PC-9 (cell line): ENCODE measurements around the gene GALNT2. TPM values are rescaled to one million over a fixed set of nuclear protein-coding genes. Genes with fewer than 3 reads are reported as not detected.

Experiments used
- BruUV-seq: library from RNA; stranded (reverse); fragments of 400-500 nt; replicated peaks from 2 replicates; lab custom pipeline; 2021; lab: Mats Ljungman, UMichigan
- CTCF ChIA-PET: fragments of 300-600 bp; sonication (Branson Sonifier 250); formaldehyde crosslinking; loops from one replicate; lab custom pipeline; 2022; ENCODE audit warnings: antibody characterized with exemption; lab: Charles Lee
- POLR2A ChIA-PET: fragments of 300-600 bp; sonication (Branson Sonifier 250); formaldehyde crosslinking; loops from one replicate; lab custom pipeline; 2022; ENCODE audit warnings: antibody characterized with exemption; ENCODE audit not compliant: unreplicated experiment; lab: Charles Lee
- DNase-seq, 2 experiments: peaks; one replicate each; pipeline versions ENCODE4 v3.0.0 to v3.0.0-alpha.2; 2015 to 2022; ENCODE audit warnings: mixed read lengths in 1 of 2
- H2AFZ ChIP-seq: fragments of 200-600 bp; sonication (generic); 2 replicates; pipeline ENCODE4 v1.8.1; 2017; ENCODE audit warnings: antibody characterized with exemption
- H3F3A ChIP-seq: fragments of 200-600 bp; sonication (generic); 2 replicates; pipeline ENCODE4 v1.8.1; 2017; ENCODE audit warnings: antibody characterized with exemption, mild to moderate bottlenecking, low read depth; ENCODE audit not compliant: insufficient read depth
- H3K27ac ChIP-seq: fragments of 200-600 bp; sonication (generic); 2 replicates; pipeline ENCODE4 v1.6.1; 2016; ENCODE audit warnings: mixed run types
- H3K27me3 ChIP-seq: fragments of 200-600 bp; sonication (generic); 2 replicates; pipeline ENCODE4 v1.6.1; 2016; ENCODE audit warnings: low read depth, mixed run types; ENCODE audit not compliant: insufficient read depth
- H3K36me3 ChIP-seq: fragments of 200-600 bp; sonication (generic); 2 replicates; pipeline ENCODE4 v1.6.1; 2016; ENCODE audit warnings: low read depth, mixed run types
- H3K4me1 ChIP-seq: fragments of 200-600 bp; sonication (generic); replicated peaks from 2 replicates; pipeline ENCODE4 v1.6.1; 2016; ENCODE audit warnings: mixed run types; ENCODE audit not compliant: insufficient read depth
- H3K4me2 ChIP-seq: fragments of 200-600 bp; sonication (generic); 2 replicates; pipeline ENCODE4 v1.6.1; 2017; ENCODE audit warnings: mixed run types
- H3K4me3 ChIP-seq: fragments of 200-600 bp; sonication (generic); 2 replicates; pipeline ENCODE4 v1.6.1; 2016; ENCODE audit warnings: mixed run types
- H3K79me2 ChIP-seq: fragments of 200-600 bp; sonication (generic); 2 replicates; pipeline ENCODE4 v1.6.1; 2017; ENCODE audit warnings: low read depth, mixed run types
- H3K9me2 ChIP-seq: fragments of 200-600 bp; sonication (generic); 2 replicates; pipeline ENCODE4 v1.8.1; 2017; ENCODE audit warnings: mild to moderate bottlenecking; ENCODE audit not compliant: insufficient read depth
- H3K9me3 ChIP-seq: fragments of 200-600 bp; sonication (generic); 2 replicates; pipeline ENCODE4 v1.8.1; 2016; ENCODE audit warnings: low read depth; ENCODE audit not compliant: insufficient read depth
- H4K20me1 ChIP-seq: fragments of 200-600 bp; sonication (generic); 2 replicates; pipeline ENCODE4 v1.8.1; 2017; ENCODE audit not compliant: insufficient read depth
- CTCF ChIP-seq: fragments of 200-600 bp; sonication (generic); conservative IDR thresholded peaks from 2 replicates; pipeline ENCODE4 v1.6.1; 2017; ENCODE audit warnings: mixed run types, antibody characterized with exemption, mild to moderate bottlenecking, moderate library complexity
- EZH2 ChIP-seq: fragments of 200-600 bp; sonication (generic); IDR thresholded peaks from 2 replicates; pipeline ENCODE4 v1.8.0; 2017; ENCODE audit warnings: antibody characterized with exemption, low read depth
- intact Hi-C: fragments of 100-400 bp; cut with micrococcal nuclease; formaldehyde crosslinking; loops from one replicate; pipeline ENCODE4 v1.10.0; 2022; ENCODE audit not compliant: unreplicated experiment
- total RNA-seq: library from RNA; stranded (reverse); gene quantifications from 2 replicates; pipeline ENCODE4 v1.2.3, GENCODE V29; 2021

The GALNT2 gene
- total RNA-seq, 1 experiment from 2014 or later: 121 TPM

DNA sequence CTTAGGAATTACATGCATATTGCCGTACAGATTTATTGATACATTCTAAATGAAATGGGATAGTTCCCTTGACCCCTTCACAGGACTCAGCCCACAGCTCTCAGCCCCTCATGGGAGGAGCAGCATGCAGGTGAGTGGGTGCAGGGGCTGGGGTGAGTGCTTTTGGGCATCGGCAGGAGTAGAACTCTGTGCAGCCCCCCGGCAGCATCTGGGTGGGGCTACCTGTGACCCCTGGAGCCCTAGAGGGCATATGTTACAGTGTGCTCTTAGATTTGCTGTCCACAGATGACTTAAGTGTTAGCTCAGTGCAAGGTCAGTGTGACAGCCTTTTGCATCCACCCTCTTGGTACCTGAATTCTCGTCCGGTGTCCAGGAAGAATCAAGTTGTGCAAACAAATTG lies 120.3 kb downstream of the GALNT2 start:
- TF ChIP-seq CTCF: no peak
- no peak for TF ChIP-seq EZH2
- H3K9me2 ChIP-seq: no peaks in the 10 kb centered on the region
- no peaks in the 10 kb centered on the region for H3K36me3 ChIP-seq
- H3K9me3 ChIP-seq: no peaks in the 10 kb centered on the region
- H3K4me2 ChIP-seq: no peak overlapping the region
- intact Hi-C loops: loop anchor here (5.0 kb wide), 2 partner anchors 85 to 120 kb away; partner anchors contain the start of gene GALNT2
- CTCF ChIA-PET: no interaction called here
- peaks cover 3% of the 10 kb centered on the region; the same call in 1 of the 2 replicates for H4K20me1 ChIP-seq
- peaks cover 9% of the 10 kb centered on the region; the same call in 1 of the 2 replicates for H3F3A ChIP-seq
- no TSS peak for BruUV-seq
- no peak overlapping the region for H2AFZ ChIP-seq
- no peaks in the 10 kb centered on the region for H3K27me3 ChIP-seq
- no peak overlapping the region for H3K4me3 ChIP-seq
- POLR2A ChIA-PET: no interaction called here
- no peak overlapping the region for H3K27ac ChIP-seq
- DNase-seq: no peak
- H3K4me1 ChIP-seq: peaks cover 14% of the 10 kb centered on the region
- no peaks in the 10 kb centered on the region for H3K79me2 ChIP-seq

GRCh38 chr1:230188826-230189225 lies 121.8 kb downstream of the GALNT2 start:
- no peak overlapping the region for H2AFZ ChIP-seq
- ChIA-PET POLR2A (no interaction called here), CTCF (no interaction called here)
- no peaks in the 10 kb centered on the region for H3K27me3 ChIP-seq
- no peak for DNase-seq
- H3K9me3 ChIP-seq: no peaks in the 10 kb centered on the region
- H4K20me1 ChIP-seq: peaks cover 9% of the 10 kb centered on the region; the same call in 1 of the 2 replicates
- no peaks in the 10 kb centered on the region for H3K36me3 ChIP-seq
- no peak for TF ChIP-seq EZH2
- TF ChIP-seq CTCF: no peak
- H3K9me2 ChIP-seq: no peaks in the 10 kb centered on the region
- peaks cover 14% of the 10 kb centered on the region for H3K4me1 ChIP-seq
- intact Hi-C loops: loop anchor here (5.0 kb wide), 2 partner anchors 87 to 122 kb away; partner anchors contain the start of gene GALNT2
- BruUV-seq: no TSS peak
- H3K79me2 ChIP-seq: no peaks in the 10 kb centered on the region
- H3K4me3 ChIP-seq: no peak overlapping the region
- no peak overlapping the region for H3K27ac ChIP-seq
- peaks cover 9% of the 10 kb centered on the region; the same call in 1 of the 2 replicates for H3F3A ChIP-seq
- H3K4me2 ChIP-seq: no peak overlapping the region

GRCh38 chr1:230189341-230189740 lies 122.3 kb downstream of the GALNT2 start:
- H3K79me2 ChIP-seq: no peaks in the 10 kb centered on the region
- ChIA-PET CTCF (no interaction called here), POLR2A (no interaction called here)
- no peaks in the 10 kb centered on the region for H3K27me3 ChIP-seq
- no peak overlapping the region for H3K27ac ChIP-seq
- peaks cover 9% of the 10 kb centered on the region; the same call in 1 of the 2 replicates for H3F3A ChIP-seq
- H2AFZ ChIP-seq: no peak overlapping the region
- H3K4me1 ChIP-seq: peaks cover 14% of the 10 kb centered on the region
- intact Hi-C loops: loop anchor here (5.0 kb wide), 2 partner anchors 87 to 122 kb away; partner anchors contain the start of gene GALNT2
- peaks cover 10% of the 10 kb centered on the region; the same call in 1 of the 2 replicates for H4K20me1 ChIP-seq
- H3K36me3 ChIP-seq: no peaks in the 10 kb centered on the region
- no peak for DNase-seq
- no peaks in the 10 kb centered on the region for H3K9me3 ChIP-seq
- H3K4me3 ChIP-seq: no peak overlapping the region
- no peaks in the 10 kb centered on the region for H3K9me2 ChIP-seq
- no TSS peak for BruUV-seq
- TF ChIP-seq CTCF: no peak
- TF ChIP-seq EZH2: no peak
- no peak overlapping the region for H3K4me2 ChIP-seq
